ENCODE measurements around the gene BBS2.

GRCh38 chr16:56525236-56525635 is 5.4 kb upstream of the BBS2 start:
- TF ChIP-seq GATA2 (IDR thresholded peaks at IDR 0.05; ENCODE audit: low read depth, low read length) (no peak), GATA3 (IDR thresholded peaks at IDR 0.05; ENCODE audit: low read depth, low read length) (no peak)
